HUES48 (cell line): Measurements from ENCODE around the gene PCDHA12.
"Not testable (repeated sequence)": the region's sequence is repeated elsewhere in the genome, so short reads cannot be mapped to it uniquely, and the experiment has no call there.

Source experiments
- H3K27ac ChIP-seq: one replicate; pipeline ENCODE4 v1.7.0; 2013; ENCODE audit warnings: low read depth, low read length, inconsistent platforms
- H3K27me3 ChIP-seq: 2 replicates; pipeline ENCODE4 v1.6.1; 2013; ENCODE audit warnings: mild to moderate bottlenecking, low read length; ENCODE audit not compliant: control insufficient read depth, insufficient read depth
- H3K36me3 ChIP-seq: 2 replicates; pipeline ENCODE4 v1.6.1; 2013; ENCODE audit warnings: low read length; ENCODE audit not compliant: control insufficient read depth, insufficient read depth
- H3K4me1 ChIP-seq: 2 replicates; pipeline ENCODE4 v1.6.1; 2013; ENCODE audit warnings: mild to moderate bottlenecking, low read length; ENCODE audit not compliant: control insufficient read depth, insufficient read depth
- H3K4me3 ChIP-seq: 2 replicates; pipeline ENCODE4 v1.5.1; 2013; ENCODE audit warnings: mild to moderate bottlenecking, low read depth, low read length
- H3K9ac ChIP-seq: 2 replicates; pipeline ENCODE4 v1.6.1; 2013; ENCODE audit warnings: mild to moderate bottlenecking, low read depth, low read length, moderate library complexity
- H3K9me3 ChIP-seq: 2 replicates; pipeline ENCODE4 v1.6.1; 2013; ENCODE audit warnings: low read length; ENCODE audit not compliant: control insufficient read depth, insufficient read depth

Gene PCDHA12

DNA sequence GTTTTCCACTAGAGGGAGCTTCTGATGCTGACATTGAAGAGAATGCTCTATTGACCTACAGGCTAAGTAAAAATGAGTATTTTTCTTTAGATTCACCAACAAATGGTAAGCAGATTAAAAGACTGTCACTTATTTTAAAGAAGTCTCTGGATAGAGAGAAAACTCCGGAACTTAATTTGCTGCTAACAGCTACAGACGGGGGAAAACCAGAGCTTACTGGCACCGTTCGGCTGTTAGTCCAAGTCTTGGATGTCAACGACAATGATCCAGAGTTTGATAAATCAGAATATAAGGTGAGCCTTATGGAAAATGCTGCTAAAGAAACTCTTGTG, 5.6 kb upstream of the PCDHA12 start:
- Histone ChIP-seq H3K27me3 (no peaks in the 10 kb centered on the region), H3K27ac (no peak overlapping the region), H3K9me3 (no peaks in the 10 kb centered on the region), H3K36me3 (peaks cover 9% of the 10 kb centered on the region), H3K4me3 (no peak overlapping the region), H3K4me1 (peaks cover 6% of the 10 kb centered on the region; the same call in 1 of the 2 replicates), H3K9ac (no peak overlapping the region)

DNA sequence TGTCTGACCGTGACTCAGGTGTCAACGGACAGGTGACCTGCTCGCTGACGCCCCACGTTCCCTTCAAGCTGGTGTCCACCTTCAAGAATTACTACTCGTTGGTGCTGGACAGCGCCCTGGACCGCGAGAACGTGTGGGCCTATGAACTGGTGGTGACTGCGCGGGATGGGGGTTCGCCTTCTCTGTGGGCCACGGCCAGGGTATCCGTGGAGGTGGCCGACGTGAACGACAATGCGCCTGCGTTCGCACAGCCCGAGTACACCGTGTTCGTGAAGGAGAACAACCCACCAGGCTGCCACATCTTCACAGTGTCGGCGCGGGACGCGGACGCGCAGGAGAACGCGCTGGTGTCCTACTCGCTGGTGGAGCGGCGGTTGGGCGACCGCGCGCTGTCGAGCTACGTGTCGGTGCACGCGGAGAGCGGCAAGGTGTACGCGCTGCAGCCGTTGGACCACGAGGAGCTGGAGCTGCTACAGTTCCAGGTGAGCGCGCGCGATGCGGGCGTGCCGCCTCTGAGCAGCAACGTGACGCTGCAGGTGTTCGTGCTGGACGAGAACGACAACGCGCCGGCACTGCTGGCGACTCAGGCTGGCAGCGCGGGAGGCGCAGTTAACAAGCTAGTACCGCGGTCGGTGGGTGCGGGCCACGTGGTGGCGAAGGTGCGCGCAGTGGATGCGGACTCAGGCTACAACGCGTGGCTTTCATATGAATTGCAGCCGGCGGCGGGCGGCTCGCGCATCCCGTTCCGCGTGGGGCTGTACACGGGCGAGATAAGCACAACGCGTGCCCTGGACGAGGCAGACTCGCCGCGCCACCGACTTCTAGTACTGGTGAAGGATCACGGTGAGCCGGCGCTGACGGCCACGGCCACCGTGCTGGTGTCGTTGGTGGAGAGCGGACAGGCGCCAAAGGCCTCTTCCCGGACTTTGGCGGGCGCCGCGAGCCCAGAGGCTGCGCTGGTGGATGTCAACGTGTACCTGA, 4.6 kb upstream of the PCDHA12 start:
- H3K4me1 ChIP-seq = peaks cover 7% of the 10 kb centered on the region; the same call in 1 of the 2 replicates
- no peak overlapping the region for H3K9ac ChIP-seq
- H3K4me3 ChIP-seq = no peak overlapping the region
- peaks cover 9% of the 10 kb centered on the region for H3K36me3 ChIP-seq
- no peaks in the 10 kb centered on the region for H3K9me3 ChIP-seq
- no peak overlapping the region for H3K27ac ChIP-seq
- H3K27me3 ChIP-seq = no peaks in the 10 kb centered on the region

DNA sequence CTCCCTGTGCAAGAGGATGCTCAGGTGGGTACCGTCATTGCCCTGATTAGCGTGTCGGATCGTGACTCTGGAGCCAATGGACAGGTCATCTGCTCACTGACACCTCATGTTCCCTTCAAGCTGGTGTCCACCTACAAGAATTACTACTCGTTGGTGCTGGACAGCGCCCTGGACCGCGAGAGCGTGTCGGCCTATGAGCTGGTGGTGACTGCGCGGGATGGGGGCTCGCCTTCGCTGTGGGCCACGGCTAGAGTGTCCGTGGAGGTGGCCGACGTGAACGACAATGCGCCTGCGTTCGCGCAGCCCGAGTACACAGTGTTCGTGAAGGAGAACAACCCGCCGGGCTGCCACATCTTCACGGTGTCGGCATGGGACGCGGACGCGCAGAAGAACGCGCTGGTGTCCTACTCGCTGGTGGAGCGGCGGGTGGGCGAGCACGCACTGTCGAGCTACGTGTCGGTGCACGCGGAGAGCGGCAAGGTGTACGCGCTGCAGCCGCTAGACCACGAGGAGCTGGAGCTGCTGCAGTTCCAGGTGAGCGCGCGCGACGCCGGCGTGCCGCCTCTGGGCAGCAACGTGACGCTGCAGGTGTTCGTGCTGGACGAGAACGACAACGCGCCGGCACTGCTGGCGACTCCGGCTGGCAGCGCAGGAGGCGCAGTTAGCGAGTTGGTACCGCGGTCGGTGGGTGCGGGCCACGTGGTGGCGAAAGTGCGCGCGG, 1.6 kb downstream of the PCDHA12 start:
- not testable (repeated sequence) for H3K4me3 ChIP-seq, H3K9me3 ChIP-seq, H3K36me3 ChIP-seq, H3K4me1 ChIP-seq, H3K27ac ChIP-seq, H3K27me3 ChIP-seq, H3K9ac ChIP-seq

DNA sequence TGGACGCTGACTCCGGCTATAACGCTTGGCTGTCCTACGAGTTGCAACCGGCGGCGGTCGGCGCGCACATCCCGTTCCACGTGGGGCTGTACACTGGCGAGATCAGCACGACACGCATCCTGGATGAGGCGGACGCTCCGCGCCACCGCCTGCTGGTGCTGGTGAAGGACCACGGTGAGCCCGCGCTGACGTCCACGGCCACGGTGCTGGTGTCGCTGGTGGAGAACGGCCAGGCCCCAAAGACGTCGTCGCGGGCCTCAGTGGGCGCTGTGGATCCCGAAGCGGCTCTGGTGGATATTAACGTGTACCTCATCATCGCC, 2.1 kb downstream of the PCDHA12 start:
- Histone ChIP-seq H3K4me1 (peaks cover 7% of the 10 kb centered on the region; the same call in 1 of the 2 replicates), H3K4me3 (no peak overlapping the region), H3K9me3 (no peaks in the 10 kb centered on the region), H3K9ac (no peak overlapping the region), H3K27ac (no peak overlapping the region), H3K27me3 (no peaks in the 10 kb centered on the region), H3K36me3 (no peaks in the 10 kb centered on the region)

DNA sequence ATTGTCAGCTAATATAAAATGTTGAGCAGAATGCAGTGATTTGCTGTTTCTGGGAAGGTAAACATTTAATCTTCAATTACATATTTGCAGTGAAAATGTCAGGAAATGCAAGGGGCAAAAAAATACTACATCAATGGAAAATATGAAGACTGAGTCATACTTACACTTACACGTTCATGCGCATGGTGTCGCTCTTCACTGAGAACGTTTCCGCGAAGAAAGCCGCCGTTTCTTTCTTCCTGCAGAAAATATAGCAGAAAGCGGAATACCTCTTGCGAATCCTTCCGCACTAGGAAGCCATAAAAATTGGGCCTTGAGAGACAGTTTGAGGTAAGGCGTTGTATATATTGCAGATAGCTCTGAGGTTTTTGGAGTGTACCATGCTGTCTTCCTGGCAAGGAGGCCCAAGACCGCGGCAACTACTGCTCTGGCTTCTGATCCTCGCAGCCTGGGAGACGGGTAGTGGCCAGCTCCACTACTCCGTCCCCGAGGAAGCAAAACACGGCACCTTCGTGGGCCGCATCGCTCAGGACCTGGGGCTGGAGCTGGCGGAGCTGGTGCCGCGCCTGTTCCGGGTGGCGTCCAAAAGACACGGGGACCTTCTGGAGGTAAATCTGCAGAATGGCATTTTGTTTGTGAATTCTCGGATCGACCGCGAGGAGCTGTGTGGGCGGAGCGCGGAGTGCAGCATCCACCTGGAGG, 6.9 kb downstream of the PCDHA12 start, which contains the start of gene PCDHA13:
TSS of gene PCDHA13 (plus strand) at position 236 of the 702 bp plus-strand sequence. CDS start at position 381, 145 bp downstream.
- no peak within 1 kb of the TSS for H3K27ac ChIP-seq
- no peak within 1 kb of the TSS for H3K9ac ChIP-seq
- no peaks in the 10 kb centered on the region for H3K27me3 ChIP-seq
- H3K36me3 ChIP-seq = no peaks in the 10 kb centered on the region
- no peaks in the 10 kb centered on the region for H3K9me3 ChIP-seq
- peak within 1 kb of the TSS; percentile 36 for H3K4me3 ChIP-seq
- H3K4me1 ChIP-seq = no peaks in the 10 kb centered on the region

GRCh38 chr5:140882591-140882899, 7.4 kb downstream of the PCDHA12 start:
- H3K27me3 ChIP-seq = no peaks in the 10 kb centered on the region
- H3K4me1 ChIP-seq = no peaks in the 10 kb centered on the region
- H3K36me3 ChIP-seq = no peaks in the 10 kb centered on the region
- H3K4me3 ChIP-seq = peak overlapping the region; percentile 36; the same call in 1 of the 2 replicates
- H3K9me3 ChIP-seq = no peaks in the 10 kb centered on the region
- H3K27ac ChIP-seq = no peak overlapping the region
- no peak overlapping the region for H3K9ac ChIP-seq

DNA sequence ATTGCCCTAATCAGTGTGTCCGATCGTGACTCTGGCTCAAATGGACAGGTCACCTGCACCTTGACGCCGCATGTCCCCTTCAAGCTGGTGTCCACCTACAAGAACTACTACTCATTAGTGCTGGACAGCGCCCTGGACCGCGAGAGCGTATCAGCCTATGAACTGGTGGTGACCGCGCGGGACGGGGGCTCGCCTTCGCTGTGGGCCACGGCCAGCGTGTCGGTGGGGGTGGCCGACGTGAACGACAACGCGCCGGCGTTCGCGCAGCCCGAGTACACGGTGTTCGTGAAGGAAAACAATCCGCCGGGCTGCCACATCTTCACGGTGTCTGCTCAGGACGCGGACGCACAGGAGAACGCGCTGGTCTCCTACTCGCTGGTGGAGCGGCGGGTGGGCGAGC, 8.3 kb downstream of the PCDHA12 start:
- H3K27me3 ChIP-seq = no peaks in the 10 kb centered on the region
- no peak overlapping the region for H3K9ac ChIP-seq
- H3K4me3 ChIP-seq = no peak overlapping the region
- H3K9me3 ChIP-seq = no peaks in the 10 kb centered on the region
- no peaks in the 10 kb centered on the region for H3K4me1 ChIP-seq
- H3K36me3 ChIP-seq = no peaks in the 10 kb centered on the region
- no peak overlapping the region for H3K27ac ChIP-seq

DNA sequence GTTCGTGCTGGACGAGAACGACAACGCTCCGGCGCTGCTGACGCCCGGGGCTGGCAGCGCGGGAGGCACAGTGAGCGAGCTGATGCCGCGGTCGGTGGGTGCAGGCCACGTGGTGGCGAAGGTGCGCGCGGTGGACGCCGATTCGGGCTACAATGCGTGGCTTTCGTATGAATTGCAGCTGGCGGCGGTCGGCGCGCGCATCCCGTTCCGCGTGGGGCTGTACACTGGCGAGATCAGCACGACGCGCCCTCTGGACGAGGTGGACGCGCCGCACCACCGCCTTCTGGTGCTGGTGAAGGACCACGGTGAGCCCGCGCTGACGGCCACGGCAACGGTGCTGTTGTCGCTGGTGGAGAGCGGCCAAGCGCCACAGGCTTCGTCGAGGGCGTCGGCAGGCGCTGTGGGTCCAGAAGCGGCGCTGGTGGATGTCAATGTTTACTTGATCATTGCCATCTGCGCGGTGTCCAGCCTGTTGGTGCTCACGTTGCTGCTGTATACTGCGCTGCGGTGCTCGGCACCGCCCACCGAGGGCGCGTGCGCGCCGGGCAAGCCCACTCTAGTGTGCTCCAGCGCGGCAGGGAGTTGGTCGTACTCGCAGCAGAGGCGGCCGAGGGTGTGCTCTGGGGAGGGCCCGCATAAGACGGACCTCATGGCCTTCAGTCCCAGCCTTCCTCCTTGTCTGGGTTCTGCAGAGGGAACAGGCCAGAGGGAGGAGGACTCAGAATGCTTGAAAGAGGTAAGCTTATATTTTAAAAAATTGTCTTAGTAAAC, 9.0 kb downstream of the PCDHA12 start:
- Histone ChIP-seq H3K4me1 (no peaks in the 10 kb centered on the region), H3K9me3 (no peaks in the 10 kb centered on the region), H3K27me3 (no peaks in the 10 kb centered on the region), H3K36me3 (no peaks in the 10 kb centered on the region), H3K4me3 (no peak overlapping the region), H3K27ac (no peak overlapping the region), H3K9ac (no peak overlapping the region)

GRCh38 chr5:140916325-140916724, 41.2 kb downstream of the PCDHA12 start:
- Histone ChIP-seq H3K27me3 (no peaks in the 10 kb centered on the region), H3K4me3 (no peak overlapping the region), H3K9me3 (no peaks in the 10 kb centered on the region), H3K9ac (no peak overlapping the region), H3K4me1 (no peaks in the 10 kb centered on the region), H3K36me3 (no peaks in the 10 kb centered on the region), H3K27ac (no peak overlapping the region)

- no peaks in the 10 kb centered on the region for H3K36me3 ChIP-seq
- H3K9ac ChIP-seq = no peak overlapping the region
- peaks cover 35% of the 10 kb centered on the region for H3K27me3 ChIP-seq
- H3K9me3 ChIP-seq = no peaks in the 10 kb centered on the region
- H3K27ac ChIP-seq = no peak overlapping the region
- H3K4me1 ChIP-seq = peaks cover 12% of the 10 kb centered on the region
- no peak overlapping the region for H3K4me3 ChIP-seq
These were observed 48.5 kb downstream of the PCDHA12 start for GRCh38 chr5:140923601-140924000.
